Stimulated activated CD4-positive, alpha-beta T cell treated with anti-CD3 and anti-CD28 coated beads, Interleukin-15, amount 100 ng/mL, for 1 hour (primary cell): ENCODE measurements around the gene GRIN3A.

Experiments
- DNase-seq, 2 donors: peaks; one replicate each; pipeline ENCODE4 v3.0.0-alpha.2; 2020; ENCODE audit warnings: low read depth in 1 of 2, low spot score in 1 of 2

GRIN3A gene

DNA sequence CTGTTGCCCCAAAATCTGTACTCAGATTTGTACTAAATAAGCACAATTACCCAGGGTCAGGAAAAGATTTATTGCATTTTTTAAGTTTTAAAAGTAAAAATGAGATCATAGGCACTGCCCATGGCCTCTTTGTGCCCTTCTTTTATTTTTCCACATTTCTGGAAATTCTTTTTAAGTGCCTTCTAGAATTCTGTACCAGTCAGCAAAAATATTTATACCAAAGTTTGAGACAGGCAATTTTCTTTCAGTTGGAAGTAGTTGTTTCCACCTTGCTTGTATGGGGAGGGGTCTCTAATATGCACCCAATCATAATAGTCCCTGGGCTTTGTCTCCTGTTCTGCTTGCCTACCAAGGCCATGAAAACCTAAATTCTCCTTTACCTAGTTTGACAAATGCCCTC is 210.4 kb downstream of the GRIN3A start:
- DNase-seq = no peak

DNA sequence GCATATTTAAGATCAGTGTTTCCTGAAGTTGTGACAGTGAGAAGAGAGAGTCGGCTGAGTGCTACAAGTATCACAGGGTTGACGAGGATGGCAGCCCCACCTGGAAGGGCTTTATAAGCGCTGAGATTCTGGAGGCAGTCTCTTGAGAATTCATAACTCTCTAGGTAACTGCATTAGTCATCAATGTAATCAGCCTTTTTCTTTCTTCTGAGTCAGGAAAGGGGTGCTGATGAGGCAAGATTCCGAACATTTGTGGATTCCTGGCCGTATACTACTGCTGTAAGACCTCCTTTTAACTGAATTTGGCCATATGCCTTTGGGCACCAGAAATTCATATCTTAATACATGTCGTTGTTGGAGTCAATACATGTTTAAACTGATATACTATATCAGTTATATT is 211.4 kb downstream of the GRIN3A start:
- DNase-seq = no peak

DNA sequence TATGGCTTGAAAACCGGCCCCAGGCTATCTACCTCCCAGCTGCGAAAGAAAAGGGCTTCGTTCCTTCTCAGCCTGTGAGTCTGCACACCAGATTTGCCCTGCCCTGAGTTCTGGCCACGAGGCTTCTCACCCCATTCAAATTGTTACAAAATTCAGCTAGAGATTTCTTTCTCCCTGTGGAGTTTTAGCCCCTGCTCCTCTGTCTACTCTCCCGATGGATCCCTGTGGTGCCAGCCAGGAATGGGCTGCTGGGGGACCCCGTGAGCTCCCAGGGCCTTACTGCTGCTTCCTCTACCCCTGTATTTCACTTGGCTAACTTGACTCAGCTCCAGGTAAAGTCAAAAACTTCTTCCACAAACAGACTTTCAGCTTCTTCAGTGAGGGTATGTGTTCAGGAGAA is 214.1 kb downstream of the GRIN3A start:
- DNase-seq = no peak
